HL-60 (cell line): ENCODE results near the gene SDK1.

ENCODE experiments used
- CTCF ChIP-seq: IDR thresholded peaks from one replicate; pipeline ENCODE4 v1.5.1; 2011; ENCODE audit warnings: low read length, control low read depth, inconsistent platforms; ENCODE audit not compliant: insufficient read depth
- GABPA ChIP-seq: IDR thresholded peaks from 2 replicates; pipeline ENCODE4 v1.6.1; 2012; ENCODE audit warnings: low read depth
- POLR2AphosphoS5 ChIP-seq: IDR thresholded peaks from 2 replicates; pipeline ENCODE4 v1.6.1; 2012; ENCODE audit warnings: low read depth
- REST ChIP-seq: IDR thresholded peaks from 2 replicates; pipeline ENCODE4 v1.6.1; 2012; ENCODE audit warnings: low read depth; ENCODE audit not compliant: insufficient replicate concordance
- SPI1 ChIP-seq: IDR thresholded peaks from 2 replicates; pipeline ENCODE4 v1.6.1; 2012; ENCODE audit warnings: low read depth, mild to moderate bottlenecking, borderline replicate concordance

GRCh38 chr7:3733541-3734140 lies 432.6 kb downstream of the SDK1 start:
- no peak for TF ChIP-seq CTCF
- TF ChIP-seq REST, result no peak
- no peak for TF ChIP-seq POLR2AphosphoS5
- no peak for TF ChIP-seq GABPA
- TF ChIP-seq SPI1, result no peak
